OCI-LY1 (cell line): Measurements from ENCODE around the gene COMMD7.

Source experiments
- H2AFZ ChIP-seq: fragments of 200-600 bp; sonication (generic), shearing (Covaris generic); 2 replicates; pipeline ENCODE4 v1.6.0; 2014; ENCODE audit warnings: antibody characterized with exemption, mild to moderate bottlenecking, low read length
- H3F3A ChIP-seq: fragments of 200-600 bp; sonication (generic), shearing (Covaris generic); 2 replicates; pipeline ENCODE4 v1.6.0; 2014; ENCODE audit warnings: mild to moderate bottlenecking, antibody characterized with exemption, low read length, moderate library complexity; ENCODE audit not compliant: insufficient read depth
- H3K27ac ChIP-seq: fragments of 200-600 bp; sonication (generic); 2 replicates; pipeline ENCODE4 v1.5.1; 2014; ENCODE audit warnings: low read length, mixed run types, mild to moderate bottlenecking, low read depth; ENCODE audit not compliant: poor library complexity, severe bottlenecking
- H3K27me3 ChIP-seq: fragments of 200-600 bp; sonication (generic); 2 replicates; pipeline ENCODE4 v1.6.0; 2014; ENCODE audit warnings: antibody characterized with exemption, mild to moderate bottlenecking, low read length, moderate library complexity; ENCODE audit not compliant: insufficient read depth
- H3K36me3 ChIP-seq: fragments of 200-600 bp; sonication (generic); 2 replicates; pipeline ENCODE4 v1.6.1; 2014; ENCODE audit warnings: mild to moderate bottlenecking, antibody characterized with exemption, low read length, moderate library complexity, mixed read lengths; ENCODE audit not compliant: insufficient read depth
- H3K4me1 ChIP-seq: fragments of 200-600 bp; sonication (generic); 2 replicates; pipeline ENCODE4 v1.5.1; 2014; ENCODE audit warnings: mild to moderate bottlenecking, low read length, moderate library complexity; ENCODE audit not compliant: insufficient read depth, severe bottlenecking
- H3K4me2 ChIP-seq: fragments of 200-600 bp; sonication (generic), shearing (Covaris generic); 2 replicates; pipeline ENCODE4 v1.6.1; 2014; ENCODE audit warnings: low read length
- H3K4me3 ChIP-seq: fragments of 200-600 bp; sonication (generic); 2 replicates; pipeline ENCODE4 v1.5.1; 2014; ENCODE audit warnings: low read length, low read depth, mild to moderate bottlenecking, mixed read lengths; ENCODE audit not compliant: poor library complexity, severe bottlenecking
- H3K79me2 ChIP-seq: fragments of 200-600 bp; shearing (Covaris generic); 2 replicates; pipeline ENCODE4 v1.6.1; 2016; ENCODE audit warnings: mixed run types, low read length, mixed read lengths; ENCODE audit not compliant: insufficient read depth
- H3K9ac ChIP-seq: fragments of 200-600 bp; sonication (generic), shearing (Covaris generic); 2 replicates; pipeline ENCODE4 v1.6.1; 2014; ENCODE audit warnings: mild to moderate bottlenecking, low read length, mixed read lengths
- H3K9me2 ChIP-seq: fragments of 200-600 bp; sonication (generic), shearing (Covaris generic); 2 replicates; pipeline ENCODE4 v1.6.1; 2014; ENCODE audit warnings: low read depth, mild to moderate bottlenecking, low read length, mixed read lengths
- H3K9me3 ChIP-seq: fragments of 200-600 bp; shearing (Covaris generic); 2 replicates; pipeline ENCODE4 v1.6.1; 2014; ENCODE audit warnings: low read length, mixed read lengths
- H4K20me1 ChIP-seq: fragments of 200-600 bp; sonication (generic), shearing (Covaris generic); 2 replicates; pipeline ENCODE4 v1.6.0; 2016; ENCODE audit warnings: mild to moderate bottlenecking, low read length; ENCODE audit not compliant: insufficient read depth
- CTCF ChIP-seq: fragments of 200-600 bp; sonication (generic), shearing (Covaris generic); IDR thresholded peaks from 2 replicates; pipeline ENCODE4 v1.5.1; 2017; ENCODE audit warnings: mild to moderate bottlenecking, antibody characterized with exemption, low read length, moderate library complexity, mixed read lengths
- EZH2 ChIP-seq: fragments of 200-600 bp; sonication (generic), shearing (Covaris generic); IDR thresholded peaks from 2 replicates; pipeline ENCODE4 v1.8.0; 2017; ENCODE audit warnings: borderline replicate concordance, mixed run types, mild to moderate bottlenecking, antibody characterized with exemption, low read length, moderate library complexity, mixed read lengths

COMMD7 gene

GRCh38 chr20:32790751-32791057, 47.4 kb upstream of the COMMD7 start:
- Histone ChIP-seq H2AFZ (no peak overlapping the region), H3K27me3 (no peaks in the 10 kb centered on the region), H3K9ac (no peak overlapping the region), H3K4me1 (peaks cover 25% of the 10 kb centered on the region), H3K79me2 (no peaks in the 10 kb centered on the region), H3F3A (no peaks in the 10 kb centered on the region), H3K9me3 (no peaks in the 10 kb centered on the region), H3K4me2 (no peak overlapping the region), H3K36me3 (peaks cover 53% of the 10 kb centered on the region), H3K4me3 (no peak overlapping the region), H3K27ac (peak overlapping the region; percentile 24), H3K9me2 (no peaks in the 10 kb centered on the region), H4K20me1 (no peaks in the 10 kb centered on the region)
- TF ChIP-seq CTCF, result no peak
- TF ChIP-seq EZH2, result no peak

- Histone ChIP-seq H3K27ac (peak overlapping the region; percentile 24), H3K9me3 (no peaks in the 10 kb centered on the region), H3K4me1 (peaks cover 25% of the 10 kb centered on the region), H3K9me2 (no peaks in the 10 kb centered on the region), H2AFZ (no peak overlapping the region), H3K79me2 (no peaks in the 10 kb centered on the region), H3K36me3 (peaks cover 56% of the 10 kb centered on the region), H3K4me2 (no peak overlapping the region), H4K20me1 (no peaks in the 10 kb centered on the region), H3K4me3 (no peak overlapping the region), H3F3A (no peaks in the 10 kb centered on the region), H3K27me3 (no peaks in the 10 kb centered on the region), H3K9ac (no peak overlapping the region)
- no peak for TF ChIP-seq EZH2
- peak; percentile 98 for TF ChIP-seq CTCF
Measured at GRCh38 chr20:32789896-32790750, 46.9 kb upstream of the COMMD7 start.

- no peak for TF ChIP-seq EZH2
- TF ChIP-seq CTCF, result no peak
- Histone ChIP-seq H3K27ac (no peak overlapping the region), H3K9me2 (no peaks in the 10 kb centered on the region), H3K4me3 (no peak overlapping the region), H3F3A (no peaks in the 10 kb centered on the region; the same call in 1 of the 2 replicates), H3K27me3 (no peaks in the 10 kb centered on the region), H4K20me1 (no peaks in the 10 kb centered on the region), H3K9me3 (no peaks in the 10 kb centered on the region), H3K79me2 (no peaks in the 10 kb centered on the region), H2AFZ (no peak overlapping the region), H3K4me1 (peaks cover 6% of the 10 kb centered on the region), H3K4me2 (no peak overlapping the region), H3K36me3 (peaks cover 58% of the 10 kb centered on the region), H3K9ac (no peak overlapping the region)
Measured at GRCh38 chr20:32787168-32787567, 43.9 kb upstream of the COMMD7 start.
